ENCODE data around the gene HMGN2.

DNA sequence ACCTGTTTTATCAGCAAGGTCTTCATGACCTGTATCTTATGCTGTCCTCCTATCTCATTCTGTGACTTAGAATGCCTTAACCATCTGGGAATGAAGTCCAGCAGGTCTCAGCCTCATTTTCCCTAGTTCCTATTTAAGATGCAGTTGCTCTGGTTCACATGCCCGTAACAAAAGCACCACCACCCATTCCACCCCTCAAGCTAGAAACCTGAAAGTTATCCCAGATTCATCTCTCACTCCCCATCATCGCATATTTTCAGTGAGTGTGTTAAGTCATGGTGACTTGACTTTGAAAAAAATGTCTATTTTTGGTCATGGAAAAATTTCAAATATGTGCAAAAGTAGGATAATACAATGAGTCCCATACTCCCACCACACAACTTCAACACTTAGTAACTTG is 11.7 kb downstream of the HMGN2 start:
- TF ChIP-seq CTCF (IDR thresholded peaks at IDR 0.05), result no peak
- no peak for TF ChIP-seq POLR2A (IDR thresholded peaks at IDR 0.05)
